Activated gamma-delta T cell treated with anti-CD3 and anti-CD28 coated beads, Interleukin-2, amount 50 U/mL, for 16 hours (primary cell): Measurements from ENCODE around the gene NTM.

Experiments
- DNase-seq: peaks from one replicate; pipeline ENCODE4 v3.0.0-alpha.2; 2020; ENCODE audit warnings: low read depth

The NTM gene

DNA sequence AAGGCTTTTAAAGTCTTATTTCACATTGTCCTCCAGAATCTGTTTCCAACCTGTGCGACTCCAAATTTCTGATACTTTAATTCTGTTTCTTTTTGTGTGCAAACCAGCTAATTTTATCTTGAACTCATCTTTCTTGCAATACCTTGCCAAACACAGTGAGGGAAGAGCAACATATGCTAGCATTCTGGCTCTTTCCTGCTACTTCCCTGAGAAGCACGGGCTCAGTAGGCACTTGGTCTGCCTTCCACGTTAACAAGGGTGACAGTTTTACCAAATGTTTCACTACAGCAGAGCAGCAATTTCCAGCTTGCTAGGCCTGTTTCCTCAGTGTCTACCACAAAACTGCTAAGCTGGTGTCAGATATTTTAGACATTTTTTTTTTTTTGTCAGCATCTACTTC lies 405.8 kb downstream of the NTM start:
- DNase-seq = no peak

DNA sequence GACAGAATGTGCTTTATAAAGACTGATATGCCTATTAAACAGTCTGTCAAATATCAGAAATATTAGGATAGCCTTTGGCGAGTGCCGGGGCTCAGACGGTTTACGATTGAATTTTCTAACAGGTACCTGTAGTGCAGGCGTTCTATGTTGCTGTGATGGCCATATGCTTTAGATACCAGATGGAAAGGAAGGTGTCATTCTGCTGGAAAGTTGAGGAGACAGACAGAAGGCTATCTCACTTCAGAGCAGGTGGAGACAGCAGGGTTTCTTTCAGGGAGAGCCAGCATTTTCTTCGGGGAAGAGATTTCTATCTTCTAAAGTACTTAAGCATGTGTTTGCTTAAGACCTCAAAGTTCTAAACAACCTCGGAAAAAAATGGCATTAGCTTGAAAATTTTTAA lies 415.4 kb downstream of the NTM start:
- DNase-seq = no peak

DNA sequence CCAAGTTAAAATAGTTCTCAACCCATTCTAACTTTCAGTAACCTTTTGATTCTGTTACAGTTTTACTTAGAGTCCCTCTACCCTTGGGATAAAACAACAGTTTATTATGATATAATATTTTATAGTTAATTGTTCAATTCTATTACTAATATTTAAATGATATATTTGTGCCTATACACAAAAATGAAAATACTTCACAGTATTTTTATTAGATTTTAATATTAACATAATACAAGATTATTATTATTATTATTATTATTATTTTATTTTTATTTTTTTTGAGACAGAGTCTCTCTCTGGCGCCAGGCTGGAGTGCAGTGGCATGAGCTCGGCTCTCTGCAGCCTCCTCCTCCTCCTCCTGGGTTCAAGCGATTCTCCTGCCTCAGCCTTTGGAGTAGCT lies 416.7 kb downstream of the NTM start:
- no peak for DNase-seq

DNA sequence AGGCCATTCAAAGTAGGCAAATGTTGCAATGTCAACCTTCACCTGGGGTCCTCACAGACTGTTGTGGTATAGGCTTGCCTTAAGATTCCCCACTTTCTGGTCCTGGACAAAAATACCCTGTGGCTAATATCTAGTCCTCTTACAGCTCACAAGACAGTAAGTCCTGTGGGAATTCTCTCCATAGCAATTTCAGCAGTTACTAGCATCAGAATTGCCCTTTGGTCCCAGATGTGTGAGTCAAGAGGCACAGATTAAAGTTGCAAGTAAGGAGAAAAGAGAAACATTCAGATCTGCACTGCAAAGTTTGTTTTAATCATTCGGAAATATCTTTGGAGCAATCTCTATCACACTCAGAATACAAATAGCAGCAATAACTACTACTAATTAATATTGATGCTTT lies 420.2 kb downstream of the NTM start:
- no peak for DNase-seq

DNA sequence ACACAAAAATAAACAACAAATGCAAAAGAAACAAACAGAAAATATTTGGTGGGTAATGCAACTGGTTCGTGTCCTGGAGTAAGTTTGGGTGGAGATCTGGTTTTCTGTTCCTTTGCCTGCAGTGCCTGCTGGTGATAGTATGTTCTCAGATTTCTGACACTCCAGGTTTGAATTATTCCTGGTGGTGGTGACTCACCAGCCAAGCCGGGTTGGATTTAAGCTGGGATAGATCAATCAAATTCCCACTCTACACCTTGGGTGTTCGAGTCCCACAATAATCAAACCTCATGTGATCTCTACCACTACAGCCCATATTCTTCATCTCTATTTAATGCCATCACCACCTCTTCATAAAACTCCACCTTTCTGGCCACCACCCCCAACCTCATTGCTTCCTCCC lies 421.8 kb downstream of the NTM start:
- no peak for DNase-seq

DNA sequence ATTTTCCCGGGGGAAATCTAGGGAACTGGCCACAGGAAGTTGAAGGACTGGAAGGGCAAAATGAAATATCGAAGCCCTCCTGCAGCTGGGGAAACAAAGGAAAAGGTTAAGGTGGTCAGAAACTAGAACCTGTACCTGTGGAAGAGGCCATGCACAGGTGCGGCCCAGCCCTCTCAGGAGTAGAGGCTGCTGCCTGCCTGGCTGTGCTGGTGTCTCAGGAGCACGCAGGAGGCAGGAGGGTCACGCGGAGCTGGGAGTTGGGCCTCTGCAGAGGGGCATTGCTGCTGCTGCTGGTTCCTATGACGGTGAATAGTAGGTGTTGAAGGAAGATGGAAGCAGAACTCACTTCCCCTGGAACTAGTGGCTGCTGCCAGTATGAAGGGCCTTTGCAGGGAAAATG lies 425.7 kb downstream of the NTM start:
- no peak for DNase-seq

DNA sequence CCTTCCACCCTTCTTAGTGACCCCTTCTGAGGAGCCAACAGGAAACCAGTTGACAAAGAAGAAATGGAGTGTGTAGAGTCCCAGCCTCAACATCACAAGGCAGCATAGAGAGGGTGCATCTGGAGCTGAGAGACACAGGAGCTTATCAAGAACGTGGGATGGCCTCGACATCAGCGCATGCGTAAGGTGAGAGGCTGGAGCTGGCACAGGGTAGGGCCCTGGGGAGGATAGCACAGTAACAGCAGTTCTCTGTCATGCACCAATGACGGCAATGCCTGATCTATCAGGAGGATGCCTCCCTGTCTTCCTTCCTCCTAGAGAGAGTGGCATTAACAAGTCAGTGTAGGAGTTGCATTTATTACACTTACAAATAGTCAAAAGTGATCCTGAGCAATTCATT lies 426.1 kb downstream of the NTM start:
- DNase-seq = no peak

DNA sequence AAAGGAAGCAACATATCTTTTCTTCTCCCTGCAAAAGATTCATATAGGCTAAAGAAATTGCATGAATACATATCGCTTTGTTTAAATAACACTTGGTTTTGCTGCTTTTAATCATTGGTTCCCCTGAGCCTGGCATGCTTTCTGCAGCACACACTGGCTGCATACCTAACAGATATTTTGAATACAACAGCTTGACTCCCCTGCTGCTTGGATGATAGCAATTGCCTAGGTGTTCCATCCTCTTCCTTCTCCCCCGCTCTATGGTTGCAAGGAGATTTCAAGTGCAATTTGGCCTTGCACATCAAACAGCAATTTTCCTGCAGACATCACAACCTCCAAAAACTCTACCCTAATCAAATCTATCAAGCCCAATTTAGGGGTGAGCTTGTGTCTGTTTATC lies 430.0 kb downstream of the NTM start:
- no peak for DNase-seq

DNA sequence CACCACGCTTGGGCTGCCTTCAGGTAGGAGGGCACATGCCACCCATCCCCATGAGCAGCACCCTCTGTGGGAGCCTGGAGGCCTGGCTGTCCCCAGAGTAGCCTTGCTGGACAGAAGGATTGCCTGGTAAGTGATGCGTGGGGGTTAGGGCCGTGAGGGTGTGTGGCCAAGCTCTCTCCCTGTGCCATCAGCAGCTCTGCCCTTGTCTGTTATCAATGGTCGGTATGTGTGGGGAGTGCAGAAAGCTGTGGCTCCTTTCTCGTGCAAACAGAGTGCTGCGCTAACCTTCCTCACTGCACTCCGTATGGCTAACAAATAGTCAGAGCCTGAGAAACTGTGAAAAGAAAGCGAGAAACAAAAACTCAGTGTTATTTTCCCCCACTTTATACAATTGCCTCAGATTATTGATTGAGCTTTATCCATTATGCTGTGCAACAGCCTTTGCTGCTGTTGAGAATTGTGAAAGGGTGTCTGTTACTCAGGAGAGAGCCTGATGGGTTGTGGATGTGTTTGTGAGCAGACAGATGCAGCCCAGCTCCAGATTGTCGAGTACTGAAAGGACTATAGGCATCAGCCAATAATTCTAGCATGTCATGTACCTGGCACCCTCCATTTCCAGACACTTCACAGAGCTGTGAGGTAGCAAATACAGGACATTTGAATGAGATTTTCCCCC lies 432.2 kb downstream of the NTM start:
- no peak for DNase-seq

DNA sequence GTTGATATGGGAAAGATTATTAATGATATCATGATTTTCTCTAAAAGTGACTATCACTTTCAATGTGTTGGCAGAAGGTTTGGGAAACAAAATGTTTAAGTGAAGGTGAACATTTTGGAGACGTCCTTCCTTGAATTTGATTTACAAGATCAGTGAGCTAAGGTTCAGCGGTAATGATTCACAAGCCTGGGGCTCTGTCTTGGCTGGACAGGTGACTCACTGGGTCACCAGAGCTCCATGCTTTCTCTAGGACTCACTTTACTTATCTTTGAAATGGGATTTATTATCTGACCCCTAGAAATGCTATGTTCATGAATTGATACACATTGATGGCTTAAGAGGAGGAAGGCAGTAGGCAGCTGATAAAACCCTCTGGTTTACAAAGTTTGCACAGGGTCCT lies 437.5 kb downstream of the NTM start:
- DNase-seq = no peak

DNA sequence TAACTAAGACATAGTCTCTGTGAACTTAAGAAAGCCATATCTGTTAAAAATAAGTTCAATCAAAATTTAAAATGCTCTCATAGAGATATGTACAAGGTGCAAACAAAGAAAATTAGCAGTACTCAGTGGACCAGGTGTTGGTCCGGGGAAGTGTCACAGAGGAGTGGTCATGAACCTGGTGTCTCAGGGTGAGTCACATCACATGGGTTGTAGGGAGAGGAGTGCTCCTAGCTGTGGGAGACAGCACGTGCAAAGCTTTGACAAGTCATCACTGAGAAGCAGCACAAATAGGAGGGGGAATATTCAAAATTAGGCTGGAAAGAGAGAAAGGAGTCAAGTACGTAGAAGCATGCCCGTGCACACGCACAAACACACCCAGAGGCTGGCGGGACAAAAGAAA lies 438.1 kb downstream of the NTM start:
- no peak for DNase-seq

DNA sequence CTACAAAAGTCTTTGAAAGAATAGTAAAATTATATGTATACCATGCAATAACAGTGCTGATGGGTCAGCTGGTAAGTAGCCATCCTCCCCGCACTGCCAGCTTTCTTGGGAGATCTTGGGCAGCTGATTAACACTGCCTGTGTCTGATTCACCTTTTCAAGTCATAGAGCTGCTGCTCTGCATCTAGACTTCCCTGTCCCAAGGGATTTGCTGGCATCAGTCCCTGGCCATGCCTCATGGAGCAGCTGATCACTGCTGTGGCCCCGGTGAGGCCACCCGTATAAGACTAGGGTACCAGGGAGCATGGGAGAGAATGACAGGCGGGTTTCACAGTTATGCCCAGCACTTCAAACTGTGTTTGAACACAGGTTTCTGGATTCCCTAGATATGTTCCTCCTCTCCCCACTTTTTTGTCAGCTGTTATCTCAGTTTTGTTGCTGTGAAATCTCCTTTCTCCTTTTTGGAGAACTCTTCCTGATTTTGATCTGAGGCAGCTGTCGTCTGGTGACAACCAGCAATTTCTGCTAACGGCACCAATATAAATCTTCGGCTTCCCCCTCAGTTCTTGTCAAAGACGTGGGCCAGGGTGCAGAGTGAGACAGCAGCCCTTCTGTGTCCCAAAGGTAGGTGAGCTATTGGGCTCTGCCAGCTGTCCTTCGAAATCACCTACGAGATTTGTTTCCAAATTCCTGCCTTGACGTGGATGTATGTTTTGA lies 438.9 kb downstream of the NTM start:
- no peak for DNase-seq

DNA sequence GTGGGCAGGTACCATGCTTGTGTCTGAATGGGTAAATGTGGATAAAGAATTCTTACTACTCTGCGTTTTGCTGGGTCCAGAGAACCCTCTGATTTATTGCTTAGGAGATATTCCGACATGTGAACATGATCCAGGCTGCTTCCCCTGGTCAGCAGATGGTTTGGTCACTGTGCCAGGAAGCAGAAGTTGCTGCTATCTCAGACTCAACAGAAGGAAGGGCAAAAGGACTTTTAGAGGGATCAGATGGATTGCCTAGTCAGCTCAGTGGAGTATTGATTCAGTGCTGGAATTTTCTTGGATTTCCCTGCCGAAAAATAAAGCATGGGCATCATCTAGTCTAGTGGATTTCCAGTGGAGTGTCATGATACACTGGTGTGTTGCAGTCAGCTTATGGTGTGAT lies 440.1 kb downstream of the NTM start:
- DNase-seq = no peak

DNA sequence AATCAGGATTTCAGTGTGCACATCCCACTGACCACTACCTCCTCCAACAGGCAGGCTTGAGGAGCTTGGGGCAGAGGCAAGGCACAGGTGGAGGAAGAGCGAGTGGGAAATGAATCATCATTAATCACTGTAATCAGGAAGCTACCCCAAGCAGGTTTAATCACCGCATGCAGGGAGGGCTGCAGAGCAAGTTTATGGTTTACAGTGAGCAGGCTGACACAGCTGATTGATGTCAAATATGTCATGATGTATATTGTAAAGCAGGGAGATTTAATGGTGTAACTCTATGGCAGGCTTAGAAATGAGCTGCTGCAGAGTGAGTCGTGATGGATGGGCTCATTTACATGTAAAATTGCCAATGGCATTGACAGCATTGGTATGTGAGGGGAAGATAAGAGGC lies 441.0 kb downstream of the NTM start:
- DNase-seq = no peak

DNA sequence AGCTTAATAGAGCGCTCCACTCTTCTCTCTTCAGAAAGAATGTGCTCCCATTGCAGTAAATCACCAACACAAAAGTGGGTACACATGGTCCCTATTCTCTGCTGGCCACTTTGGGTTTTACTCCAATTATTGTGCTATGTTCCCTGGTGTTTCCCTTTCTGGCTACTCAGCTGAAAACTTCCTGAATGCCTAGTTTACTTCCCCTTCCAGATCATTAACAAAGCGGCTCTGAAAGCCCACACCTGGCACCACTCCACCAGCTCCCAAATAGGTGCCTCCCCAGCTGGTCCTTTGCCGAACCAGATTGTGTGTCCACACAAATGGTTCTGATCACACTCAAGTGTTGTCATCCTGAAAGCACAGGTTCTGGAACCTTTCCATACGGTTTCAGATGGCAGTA lies 443.7 kb downstream of the NTM start:
- DNase-seq = no peak

DNA sequence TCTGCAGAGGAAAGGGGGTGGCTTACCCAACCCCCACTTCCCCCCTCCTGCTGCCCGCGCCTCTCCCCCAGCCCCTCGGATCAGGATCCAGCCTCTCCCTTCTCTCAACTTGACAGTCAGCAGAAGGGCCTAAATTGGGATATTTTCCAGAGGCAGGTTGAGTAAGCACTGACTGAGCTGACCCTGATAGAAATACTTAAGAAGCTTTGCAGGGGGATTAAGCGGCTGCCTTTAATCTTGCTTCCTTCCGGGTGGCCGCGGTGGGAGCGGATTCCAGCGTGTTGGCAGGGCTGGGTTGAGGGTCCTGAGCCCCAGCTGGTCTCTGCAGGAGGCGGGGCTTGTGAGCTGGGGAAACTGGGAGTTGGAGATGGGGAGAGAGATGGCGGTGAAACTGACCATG lies 445.2 kb downstream of the NTM start:
- no peak for DNase-seq

DNA sequence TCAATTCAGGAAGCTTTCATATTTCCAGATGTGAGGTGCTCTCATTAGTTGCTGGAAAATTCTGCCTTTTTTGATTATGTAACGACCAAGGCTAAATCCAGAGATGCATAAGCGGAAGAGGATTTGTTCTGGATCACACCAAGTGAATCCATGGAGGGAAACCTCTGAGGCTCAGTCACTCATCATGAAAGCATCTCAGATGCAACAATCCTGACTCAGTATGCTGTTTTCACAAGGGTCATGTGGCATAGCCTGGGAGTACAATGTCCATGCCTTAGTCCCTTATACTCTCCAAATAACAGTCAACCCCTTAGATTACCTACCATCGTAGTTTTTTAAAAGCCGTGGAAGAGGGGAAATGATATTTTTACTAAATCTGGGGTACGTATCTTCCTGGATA lies 445.6 kb downstream of the NTM start:
- no peak for DNase-seq

DNA sequence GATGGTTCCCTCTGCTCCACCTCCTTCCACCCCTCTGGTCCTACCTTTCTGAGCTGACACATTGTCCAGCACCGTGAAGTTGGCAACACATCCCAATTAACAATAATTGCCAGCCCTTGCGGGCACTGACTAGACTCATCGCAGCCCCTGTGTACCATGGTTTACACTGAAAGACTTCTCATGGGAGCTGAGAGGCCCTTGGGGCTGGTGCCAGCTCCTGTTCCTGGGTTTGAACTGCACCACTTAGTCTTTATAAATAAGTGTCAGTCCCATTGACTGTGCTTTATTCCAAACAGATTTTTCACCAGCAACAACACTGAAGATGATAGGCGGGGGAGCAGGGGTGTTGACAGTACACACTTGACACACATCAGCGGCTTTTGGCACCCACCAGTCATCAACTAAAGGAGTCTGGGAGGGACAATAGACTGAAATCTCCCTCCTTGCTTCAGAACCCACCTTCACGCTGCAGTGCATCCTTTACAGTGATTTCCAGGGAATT lies 447.3 kb downstream of the NTM start:
- no peak for DNase-seq

DNA sequence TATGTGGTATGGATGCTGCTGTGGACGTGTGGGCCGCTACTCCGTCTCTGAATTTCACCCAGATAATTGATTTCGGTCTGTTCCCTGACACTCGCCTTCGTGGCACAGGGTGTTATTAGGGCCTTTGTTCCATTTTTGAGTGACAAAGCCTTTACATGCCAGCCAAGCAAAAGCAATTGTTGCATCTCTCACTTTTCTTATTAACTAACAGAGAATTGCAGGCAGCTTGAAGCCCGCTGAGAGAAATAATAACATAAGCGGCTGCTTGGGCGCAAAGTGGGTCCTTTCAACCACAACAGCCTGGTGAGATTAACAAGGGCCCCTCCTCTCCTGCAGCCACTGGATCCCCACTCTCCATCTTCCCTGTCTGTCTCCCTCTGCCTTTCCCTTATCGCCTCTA lies 449.4 kb downstream of the NTM start:
- no peak for DNase-seq

DNA sequence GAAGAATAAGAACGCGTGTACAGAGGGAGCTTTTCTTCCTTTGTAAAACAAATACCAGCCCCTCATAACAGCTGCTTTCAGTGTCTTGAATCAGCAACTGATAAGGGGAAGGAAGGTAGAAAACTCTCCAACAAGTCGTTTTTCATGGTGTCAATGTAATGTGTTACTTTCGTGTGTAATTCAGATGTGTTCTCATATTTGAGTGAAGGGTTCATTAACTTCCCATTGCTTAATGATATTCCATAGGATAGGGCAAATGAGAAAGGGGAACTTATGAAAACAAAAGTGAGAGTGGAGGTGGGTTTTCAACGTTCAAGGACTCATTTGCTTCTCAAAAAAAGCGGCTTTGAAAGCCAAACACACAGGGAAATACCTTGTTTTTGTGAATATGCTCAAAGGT lies 452.1 kb downstream of the NTM start:
- no peak for DNase-seq

DNA sequence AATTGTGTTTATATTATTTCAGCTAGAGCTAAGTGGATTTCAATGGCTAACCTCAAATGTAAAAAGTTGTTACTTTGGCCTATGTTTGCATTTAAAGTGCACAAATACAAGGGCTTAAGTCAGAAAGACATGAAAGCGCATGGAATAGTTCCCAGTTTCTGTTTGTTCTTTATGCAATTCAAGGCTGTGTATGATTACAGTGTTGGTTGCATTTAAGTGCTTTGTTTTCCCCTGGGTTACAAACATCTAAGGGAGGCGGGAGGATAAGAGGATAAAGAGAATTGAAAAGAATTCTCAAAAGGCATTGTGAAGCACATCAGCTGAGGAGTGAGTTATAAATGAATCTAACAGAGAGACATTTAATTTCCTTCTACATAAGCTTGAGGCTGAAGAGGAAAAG lies 453.4 kb downstream of the NTM start:
- DNase-seq = no peak

DNA sequence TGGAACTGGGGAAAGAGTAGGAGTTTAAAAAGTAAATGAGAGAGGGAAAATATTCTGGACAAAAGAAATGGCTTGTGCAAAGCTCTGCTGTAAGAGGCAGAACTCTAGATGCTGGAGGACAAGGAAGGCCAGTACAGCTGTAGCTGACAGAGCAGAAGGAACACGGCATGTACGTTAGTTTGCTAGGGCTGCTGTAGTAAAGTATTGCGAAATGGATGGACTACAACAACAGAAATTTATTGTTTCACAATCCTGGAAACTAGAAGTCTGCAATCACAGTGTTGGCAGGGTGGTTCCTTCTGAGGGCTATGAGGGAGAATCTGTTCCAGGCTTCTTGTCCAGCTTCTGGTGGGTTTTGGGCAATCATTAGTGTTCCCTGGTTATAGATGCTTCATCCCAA lies 454.4 kb downstream of the NTM start:
- DNase-seq = no peak

DNA sequence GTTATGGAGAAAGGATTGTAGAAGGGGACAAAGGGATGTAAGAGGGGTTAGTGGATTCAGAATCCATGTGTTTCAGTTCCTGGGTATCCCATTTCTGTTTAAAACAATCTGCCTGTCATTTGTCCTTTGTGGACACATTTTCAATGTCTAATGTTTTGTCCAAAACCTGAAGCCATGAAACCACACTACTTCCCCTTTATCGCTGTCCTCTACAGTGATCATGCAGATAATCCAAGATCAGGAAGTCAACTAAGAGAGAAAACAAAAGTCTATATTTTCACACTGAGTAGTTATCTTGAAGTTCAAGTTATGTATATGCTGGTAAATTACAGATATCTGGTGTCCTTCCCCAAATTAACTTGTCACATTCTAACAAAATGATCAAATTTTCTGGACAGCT lies 457.0 kb downstream of the NTM start:
- DNase-seq = no peak

DNA sequence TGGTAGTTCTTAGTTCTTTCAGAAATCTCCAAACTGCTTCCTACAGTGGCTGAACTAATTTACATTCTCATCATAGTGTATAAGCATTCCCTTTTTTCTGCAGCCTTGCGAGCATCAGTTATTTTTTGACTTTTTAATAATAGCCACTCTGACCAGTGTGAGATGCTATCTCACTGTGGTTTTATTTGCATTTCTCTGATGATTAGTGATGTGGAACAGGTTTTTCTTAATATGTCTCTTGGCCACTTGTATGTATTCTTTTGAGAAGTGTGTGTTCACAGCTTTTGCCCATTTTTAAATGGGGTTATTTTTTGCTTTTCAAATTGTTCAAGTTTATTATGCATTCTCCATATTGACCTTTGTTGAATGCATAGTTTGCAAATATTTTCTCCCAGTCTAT lies 459.3 kb downstream of the NTM start:
- no peak for DNase-seq
